ENCODE measurements around the gene SYNE1. TPM values are rescaled to one million over a fixed set of nuclear protein-coding genes. Genes with fewer than 3 reads are reported as not detected.
A peak's percentile ranks its signal among the peaks of the same experiment; 100 is the strongest.

SYNE1 gene
- total RNA-seq, 1 donor from 2014 or later: 43.8 TPM

DNA sequence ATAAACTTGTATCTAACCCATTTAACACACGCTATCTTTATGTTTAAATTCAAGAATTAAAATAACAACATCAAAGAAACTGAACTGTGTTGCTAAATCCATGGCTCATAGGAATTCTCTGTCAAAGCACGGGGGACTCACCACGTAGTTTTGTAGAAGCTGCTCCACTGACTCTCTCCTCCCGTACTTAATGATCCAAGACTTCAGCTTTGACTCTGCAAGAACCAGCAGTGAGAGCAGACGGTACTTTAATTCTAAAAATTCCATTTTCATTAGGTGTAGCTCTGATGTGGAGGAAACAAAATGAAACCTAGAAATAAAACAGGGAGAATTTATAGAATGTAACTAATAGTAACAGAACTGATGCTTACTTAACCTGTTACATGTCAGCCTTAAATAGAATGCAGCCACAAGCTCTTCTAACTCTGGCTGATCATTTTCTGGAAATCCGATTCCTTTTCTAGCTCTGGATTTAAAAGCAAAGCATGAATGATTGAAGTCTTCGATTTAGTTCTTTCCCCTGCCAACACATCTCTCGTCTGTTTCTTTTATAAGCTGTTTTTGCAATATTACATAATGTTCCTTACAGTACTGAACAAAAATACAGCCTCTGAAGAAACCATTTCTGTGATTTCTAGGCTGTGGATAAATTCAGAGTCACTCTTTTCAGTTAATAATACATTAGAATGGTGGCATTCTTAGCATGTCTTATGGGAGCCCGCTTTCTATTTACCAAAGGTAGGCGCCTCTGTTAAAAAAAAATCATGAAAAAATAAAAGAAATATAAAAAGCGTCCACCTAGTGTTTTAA, 165.5 kb downstream of the SYNE1 start:
- Mint-ChIP-seq H3K9me3 (ENCODE audit: low read depth) (no peaks in the 10 kb centered on the region), H3K36me3 (ENCODE audit: insufficient read depth) (no peaks in the 10 kb centered on the region), H3K4me1 (ENCODE audit: low read depth) (no peaks in the 10 kb centered on the region), H3K27ac (no peak overlapping the region), H3K27me3 (no peaks in the 10 kb centered on the region), H3K4me3 (ENCODE audit: low read depth) (no peak overlapping the region)
- DNase-seq (ENCODE audit: low spot score, unreplicated experiment): no peak
- TF ChIP-seq, protein P1, sequence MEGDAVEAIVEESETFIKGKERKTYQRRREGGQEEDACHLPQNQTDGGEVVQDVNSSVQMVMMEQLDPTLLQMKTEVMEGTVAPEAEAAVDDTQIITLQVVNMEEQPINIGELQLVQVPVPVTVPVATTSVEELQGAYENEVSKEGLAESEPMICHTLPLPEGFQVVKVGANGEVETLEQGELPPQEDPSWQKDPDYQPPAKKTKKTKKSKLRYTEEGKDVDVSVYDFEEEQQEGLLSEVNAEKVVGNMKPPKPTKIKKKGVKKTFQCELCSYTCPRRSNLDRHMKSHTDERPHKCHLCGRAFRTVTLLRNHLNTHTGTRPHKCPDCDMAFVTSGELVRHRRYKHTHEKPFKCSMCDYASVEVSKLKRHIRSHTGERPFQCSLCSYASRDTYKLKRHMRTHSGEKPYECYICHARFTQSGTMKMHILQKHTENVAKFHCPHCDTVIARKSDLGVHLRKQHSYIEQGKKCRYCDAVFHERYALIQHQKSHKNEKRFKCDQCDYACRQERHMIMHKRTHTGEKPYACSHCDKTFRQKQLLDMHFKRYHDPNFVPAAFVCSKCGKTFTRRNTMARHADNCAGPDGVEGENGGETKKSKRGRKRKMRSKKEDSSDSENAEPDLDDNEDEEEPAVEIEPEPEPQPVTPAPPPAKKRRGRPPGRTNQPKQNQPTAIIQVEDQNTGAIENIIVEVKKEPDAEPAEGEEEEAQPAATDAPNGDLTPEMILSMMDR (IDR thresholded peaks at IDR 0.05; ENCODE audit: unreplicated experiment): no peak

DNA sequence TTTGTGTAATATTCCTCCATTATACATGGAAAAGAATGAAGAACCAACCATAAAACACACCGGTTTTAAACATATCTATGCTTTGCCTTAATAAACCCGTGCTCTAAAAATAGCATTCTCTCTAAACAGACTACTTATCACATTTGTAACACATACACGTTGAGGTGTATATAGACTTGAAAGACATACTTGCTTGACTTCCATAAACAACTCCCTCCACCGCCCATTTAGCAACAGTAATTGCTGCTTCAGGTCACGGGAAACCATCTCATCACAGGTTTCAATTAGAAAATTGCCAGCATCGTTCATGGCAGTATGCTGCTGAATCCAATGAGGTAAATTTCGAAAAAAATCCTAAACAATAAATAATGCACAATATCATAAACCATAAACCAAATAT, 174.0 kb downstream of the SYNE1 start:
- no peak overlapping the region for H3K27ac Mint-ChIP-seq
- no peak overlapping the region for H3K4me3 Mint-ChIP-seq (ENCODE audit: low read depth)
- H3K27me3 Mint-ChIP-seq: no peaks in the 10 kb centered on the region
- DNase-seq (ENCODE audit: low spot score, unreplicated experiment): no peak
- H3K4me1 Mint-ChIP-seq (ENCODE audit: low read depth): peaks cover 9% of the 10 kb centered on the region
- TF ChIP-seq, protein P1 (IDR thresholded peaks at IDR 0.05; ENCODE audit: unreplicated experiment): no peak
- no peaks in the 10 kb centered on the region for H3K36me3 Mint-ChIP-seq (ENCODE audit: insufficient read depth)
- no peaks in the 10 kb centered on the region for H3K9me3 Mint-ChIP-seq (ENCODE audit: low read depth)

DNA sequence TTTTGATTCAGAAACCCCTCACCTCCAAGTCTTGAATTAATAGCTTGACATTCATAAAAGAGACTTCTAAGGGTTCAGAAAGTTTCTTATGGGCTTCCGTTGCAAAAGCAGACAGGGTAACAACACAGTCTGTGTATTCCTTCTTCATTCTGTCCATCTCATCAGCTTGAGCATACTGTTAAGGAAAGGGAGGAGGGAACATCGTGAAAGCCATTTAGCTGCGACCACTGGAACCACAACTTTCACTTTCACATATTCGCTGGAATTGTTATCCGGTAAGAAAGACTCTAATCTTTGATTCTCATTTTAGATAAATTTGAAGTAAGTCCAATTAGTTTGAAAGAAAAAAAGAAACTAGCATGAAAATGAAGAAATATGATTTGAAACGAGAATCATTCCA, 174.4 kb downstream of the SYNE1 start:
- H3K27me3 Mint-ChIP-seq: no peaks in the 10 kb centered on the region
- DNase-seq (ENCODE audit: low spot score, unreplicated experiment): no peak
- no peak overlapping the region for H3K4me3 Mint-ChIP-seq (ENCODE audit: low read depth)
- H3K9me3 Mint-ChIP-seq (ENCODE audit: low read depth): no peaks in the 10 kb centered on the region
- peaks cover 9% of the 10 kb centered on the region for H3K4me1 Mint-ChIP-seq (ENCODE audit: low read depth)
- H3K36me3 Mint-ChIP-seq (ENCODE audit: insufficient read depth): no peaks in the 10 kb centered on the region
- TF ChIP-seq, protein P1 (IDR thresholded peaks at IDR 0.05; ENCODE audit: unreplicated experiment): no peak
- H3K27ac Mint-ChIP-seq: no peak overlapping the region

DNA sequence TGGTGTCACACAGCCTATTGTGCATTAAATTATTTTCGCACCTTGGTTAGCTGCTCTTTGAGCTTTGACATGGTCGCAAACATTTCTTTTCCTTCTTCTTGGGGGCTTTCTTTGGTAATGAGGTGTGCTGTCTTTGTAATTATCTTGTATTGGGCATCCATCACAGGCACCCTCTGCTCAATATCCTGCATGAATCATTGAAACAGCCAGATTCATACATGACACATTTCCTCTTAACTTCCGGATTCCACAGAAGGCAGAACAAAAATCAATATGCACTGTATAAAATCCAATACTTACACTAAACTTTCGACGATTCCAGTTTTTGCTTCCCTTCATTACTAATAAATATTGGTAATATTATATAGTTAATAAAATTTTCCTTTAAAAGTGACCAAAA, 175.6 kb downstream of the SYNE1 start:
- Mint-ChIP-seq H3K27ac (no peak overlapping the region), H3K4me1 (ENCODE audit: low read depth) (peaks cover 9% of the 10 kb centered on the region), H3K4me3 (ENCODE audit: low read depth) (no peak overlapping the region), H3K9me3 (ENCODE audit: low read depth) (no peaks in the 10 kb centered on the region), H3K27me3 (no peaks in the 10 kb centered on the region), H3K36me3 (ENCODE audit: insufficient read depth) (no peaks in the 10 kb centered on the region)
- DNase-seq (ENCODE audit: low spot score, unreplicated experiment): no peak
- TF ChIP-seq, protein P1 (IDR thresholded peaks at IDR 0.05; ENCODE audit: unreplicated experiment): no peak

DNA sequence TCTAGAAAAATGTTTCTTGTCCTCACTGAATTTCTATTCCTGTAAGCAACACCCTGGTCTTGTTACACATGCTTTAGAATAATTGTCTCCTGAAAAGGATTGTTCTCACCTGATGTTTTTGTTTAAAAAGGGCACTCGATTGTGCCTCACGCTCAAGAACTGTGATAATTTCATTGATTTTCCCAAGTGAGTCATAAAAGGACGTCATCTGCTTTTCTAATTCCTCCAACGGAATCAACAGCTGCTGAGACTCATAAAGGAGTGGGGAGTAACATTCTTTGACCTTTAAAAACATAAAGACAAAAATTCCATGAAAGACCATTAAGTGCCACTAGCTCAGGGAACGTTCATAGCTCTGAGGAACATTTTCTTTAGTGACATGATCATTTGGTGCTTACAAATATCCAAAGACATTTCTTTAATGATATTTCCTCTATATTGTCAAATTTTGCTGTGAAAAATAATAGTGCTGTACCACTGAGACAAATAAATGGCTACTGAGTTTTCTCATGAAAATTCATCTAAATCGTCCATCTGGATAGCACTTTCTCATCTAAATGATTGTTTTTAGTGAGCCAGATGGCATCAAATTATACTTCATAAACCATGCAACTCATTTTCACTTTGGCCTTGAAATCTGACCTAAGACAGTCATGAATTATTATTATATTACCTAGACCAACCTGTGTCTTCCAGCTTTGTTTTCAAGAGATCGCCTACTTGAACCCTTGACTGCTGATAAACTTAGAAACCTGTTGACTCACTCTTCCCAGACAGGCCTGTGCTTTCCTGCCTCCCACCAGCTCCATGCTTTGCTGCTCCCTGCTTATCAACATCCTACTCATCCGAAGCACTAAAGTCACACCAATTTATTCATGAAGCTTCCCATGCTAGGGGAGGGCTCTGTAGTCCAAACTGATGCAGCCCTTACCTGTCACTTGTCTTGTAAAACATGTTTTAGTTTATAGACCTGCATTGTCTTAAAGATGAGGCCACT, 178.2 kb downstream of the SYNE1 start:
- Mint-ChIP-seq H3K4me3 (ENCODE audit: low read depth) (no peak overlapping the region), H3K27ac (peak overlapping the region; percentile 72), H3K9me3 (ENCODE audit: low read depth) (no peaks in the 10 kb centered on the region), H3K27me3 (no peaks in the 10 kb centered on the region), H3K36me3 (ENCODE audit: insufficient read depth) (no peaks in the 10 kb centered on the region), H3K4me1 (ENCODE audit: low read depth) (peaks cover 9% of the 10 kb centered on the region)
- no peak for DNase-seq (ENCODE audit: low spot score, unreplicated experiment)
- TF ChIP-seq, protein P1 (IDR thresholded peaks at IDR 0.05; ENCODE audit: unreplicated experiment): no peak
